ENCODE data around the gene SPPL2A. TPM values are rescaled to one million over a fixed set of nuclear protein-coding genes. Genes with fewer than 3 reads are reported as not detected.

SPPL2A gene
- total and polyA plus RNA-seq, 9 of the 15 experiments (the other 6 are each of a cell fraction or from before 2014, with no cell fraction given) = 9.8 to 66.1 (median 38.0) TPM

DNA sequence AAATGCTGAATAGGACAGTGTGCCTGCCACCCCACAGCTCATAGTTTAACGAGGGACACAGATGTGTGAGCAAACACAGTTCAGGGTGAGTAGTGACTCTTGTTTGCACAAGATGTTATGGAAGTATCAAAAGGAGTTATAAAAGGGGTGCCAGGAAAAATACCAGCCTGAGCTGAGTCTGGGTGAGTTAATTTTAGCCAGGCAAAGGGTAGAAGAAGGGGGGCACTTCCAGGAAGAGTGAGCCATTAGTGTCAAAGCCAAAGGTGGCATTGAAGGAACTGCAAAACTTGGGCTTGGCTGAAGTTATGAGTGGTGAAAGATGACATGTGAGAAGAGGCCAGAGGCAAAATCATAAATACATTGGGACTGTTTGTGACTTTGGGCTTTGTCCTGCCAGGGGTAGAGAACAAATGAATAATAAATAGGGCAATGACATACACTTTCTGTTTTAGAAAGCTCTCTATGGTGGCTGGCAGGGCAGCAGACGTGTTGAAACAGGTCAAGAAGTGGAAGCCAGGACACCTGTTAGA is 1.9 kb upstream of the SPPL2A start:
- H3K4me1 ChIP-seq (replicated peaks in 1 of 2; ENCODE audit: control insufficient read depth in 2 of 2, insufficient read depth in 2 of 2, low read length in 2 of 2) = peaks cover 8 to 14% of the 10 kb centered on the region in 2 experiments; a peak in 4 of 5 replicates
- H4K20me1 ChIP-seq (replicated peaks; ENCODE audit: control insufficient read depth, insufficient read depth, low read length) = no peaks in the 10 kb centered on the region
- peak overlapping the region; percentile 63 for H2AFZ ChIP-seq (ENCODE audit: low read depth, low read length)
- WGBS (ENCODE audit: insufficient coverage, low coverage, missing lambda C conversion rate) = 48% methylated on average over 2 of the region's 2 CpGs
- no peak overlapping the region for H3K27ac ChIP-seq (ENCODE audit: extremely low read depth, low read depth, low read length)
- FAIRE-seq (no peak), DNase-seq (ENCODE audit: extremely low read depth in 1 of 4, low spot score in 3 of 4) (no peak), ATAC-seq (no peak)
- peaks cover 26% of the 10 kb centered on the region for H3K79me2 ChIP-seq (ENCODE audit: control insufficient read depth, insufficient read depth, low read length)
- no peak overlapping the region for H3K9ac ChIP-seq (ENCODE audit: insufficient read depth in 1 of 2, low read depth in 2 of 2, low read length in 2 of 2)
- no TSS peak for BruUV-seq (replicated peaks)
- POLR2A ChIA-PET = interaction anchor here (1.0 kb wide), 1 partner anchor 12 kb away, joined by 3 read pairs; no protein-coding TSS in a partner anchor
- no peaks in the 10 kb centered on the region for H3K9me3 ChIP-seq (replicated peaks; ENCODE audit: control insufficient read depth, insufficient read depth, low read depth, low read length)
- no peaks in the 10 kb centered on the region for H3K9me1 ChIP-seq (ENCODE audit: control insufficient read depth, insufficient read depth, low read length)
- intact Hi-C loops (cut with micrococcal nuclease) = loop anchor here (10.0 kb wide), 1 partner anchor 117 kb away; no protein-coding TSS in a partner anchor
- in situ Hi-C loops (cut with MboI) = no loop called here
- CTCF ChIA-PET (ENCODE audit: low intra/inter-chr PET ratio) = no interaction called here
- H3K36me3 ChIP-seq (ENCODE audit: control insufficient read depth, insufficient read depth, low read length) = no peaks in the 10 kb centered on the region
- no peak overlapping the region for H3K4me2 ChIP-seq (ENCODE audit: insufficient read depth, low read length)
- no peak overlapping the region for H3K4me3 ChIP-seq
- no peaks in the 10 kb centered on the region for H3K27me3 ChIP-seq (ENCODE audit: control insufficient read depth in 2 of 2, insufficient read depth in 2 of 2, low read length in 2 of 2)
- TF ChIP-seq BMI1 (IDR thresholded peaks at IDR 0.05; ENCODE audit: low read length) = no peak
- no peak for TF ChIP-seq NCOR1 (IDR thresholded peaks at IDR 0.05)
- TF ChIP-seq, protein P1, sequence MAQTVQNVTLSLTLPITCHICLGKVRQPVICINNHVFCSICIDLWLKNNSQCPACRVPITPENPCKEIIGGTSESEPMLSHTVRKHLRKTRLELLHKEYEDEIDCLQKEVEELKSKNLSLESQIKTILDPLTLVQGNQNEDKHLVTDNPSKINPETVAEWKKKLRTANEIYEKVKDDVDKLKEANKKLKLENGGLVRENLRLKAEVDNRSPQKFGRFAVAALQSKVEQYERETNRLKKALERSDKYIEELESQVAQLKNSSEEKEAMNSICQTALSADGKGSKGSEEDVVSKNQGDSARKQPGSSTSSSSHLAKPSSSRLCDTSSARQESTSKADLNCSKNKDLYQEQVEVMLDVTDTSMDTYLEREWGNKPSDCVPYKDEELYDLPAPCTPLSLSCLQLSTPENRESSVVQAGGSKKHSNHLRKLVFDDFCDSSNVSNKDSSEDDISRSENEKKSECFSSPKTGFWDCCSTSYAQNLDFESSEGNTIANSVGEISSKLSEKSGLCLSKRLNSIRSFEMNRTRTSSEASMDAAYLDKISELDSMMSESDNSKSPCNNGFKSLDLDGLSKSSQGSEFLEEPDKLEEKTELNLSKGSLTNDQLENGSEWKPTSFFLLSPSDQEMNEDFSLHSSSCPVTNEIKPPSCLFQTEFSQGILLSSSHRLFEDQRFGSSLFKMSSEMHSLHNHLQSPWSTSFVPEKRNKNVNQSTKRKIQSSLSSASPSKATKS (CRISPR knock-in tag; IDR thresholded peaks at IDR 0.05) = no peak
- TF ChIP-seq, protein P2, sequence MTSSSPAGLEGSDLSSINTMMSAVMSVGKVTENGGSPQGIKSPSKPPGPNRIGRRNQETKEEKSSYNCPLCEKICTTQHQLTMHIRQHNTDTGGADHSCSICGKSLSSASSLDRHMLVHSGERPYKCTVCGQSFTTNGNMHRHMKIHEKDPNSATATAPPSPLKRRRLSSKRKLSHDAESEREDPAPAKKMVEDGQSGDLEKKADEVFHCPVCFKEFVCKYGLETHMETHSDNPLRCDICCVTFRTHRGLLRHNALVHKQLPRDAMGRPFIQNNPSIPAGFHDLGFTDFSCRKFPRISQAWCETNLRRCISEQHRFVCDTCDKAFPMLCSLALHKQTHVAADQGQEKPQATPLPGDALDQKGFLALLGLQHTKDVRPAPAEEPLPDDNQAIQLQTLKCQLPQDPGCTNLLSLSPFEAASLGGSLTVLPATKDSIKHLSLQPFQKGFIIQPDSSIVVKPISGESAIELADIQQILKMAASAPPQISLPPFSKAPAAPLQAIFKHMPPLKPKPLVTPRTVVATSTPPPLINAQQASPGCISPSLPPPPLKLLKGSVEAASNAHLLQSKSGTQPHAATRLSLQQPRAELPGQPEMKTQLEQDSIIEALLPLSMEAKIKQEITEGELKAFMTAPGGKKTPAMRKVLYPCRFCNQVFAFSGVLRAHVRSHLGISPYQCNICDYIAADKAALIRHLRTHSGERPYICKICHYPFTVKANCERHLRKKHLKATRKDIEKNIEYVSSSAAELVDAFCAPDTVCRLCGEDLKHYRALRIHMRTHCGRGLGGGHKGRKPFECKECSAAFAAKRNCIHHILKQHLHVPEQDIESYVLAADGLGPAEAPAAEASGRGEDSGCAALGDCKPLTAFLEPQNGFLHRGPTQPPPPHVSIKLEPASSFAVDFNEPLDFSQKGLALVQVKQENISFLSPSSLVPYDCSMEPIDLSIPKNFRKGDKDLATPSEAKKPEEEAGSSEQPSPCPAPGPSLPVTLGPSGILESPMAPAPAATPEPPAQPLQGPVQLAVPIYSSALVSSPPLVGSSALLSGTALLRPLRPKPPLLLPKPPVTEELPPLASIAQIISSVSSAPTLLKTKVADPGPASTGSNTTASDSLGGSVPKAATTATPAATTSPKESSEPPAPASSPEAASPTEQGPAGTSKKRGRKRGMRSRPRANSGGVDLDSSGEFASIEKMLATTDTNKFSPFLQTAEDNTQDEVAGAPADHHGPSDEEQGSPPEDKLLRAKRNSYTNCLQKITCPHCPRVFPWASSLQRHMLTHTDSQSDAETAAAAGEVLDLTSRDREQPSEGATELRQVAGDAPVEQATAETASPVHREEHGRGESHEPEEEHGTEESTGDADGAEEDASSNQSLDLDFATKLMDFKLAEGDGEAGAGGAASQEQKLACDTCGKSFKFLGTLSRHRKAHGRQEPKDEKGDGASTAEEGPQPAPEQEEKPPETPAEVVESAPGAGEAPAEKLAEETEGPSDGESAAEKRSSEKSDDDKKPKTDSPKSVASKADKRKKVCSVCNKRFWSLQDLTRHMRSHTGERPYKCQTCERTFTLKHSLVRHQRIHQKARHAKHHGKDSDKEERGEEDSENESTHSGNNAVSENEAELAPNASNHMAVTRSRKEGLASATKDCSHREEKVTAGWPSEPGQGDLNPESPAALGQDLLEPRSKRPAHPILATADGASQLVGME (CRISPR knock-in tag; IDR thresholded peaks at IDR 0.05) = no peak
- no peak for TF ChIP-seq KDM5B (IDR thresholded peaks at IDR 0.05; ENCODE audit: insufficient replicate concordance, low read depth, low read length)
- no peak for TF ChIP-seq TOE1 (IDR thresholded peaks at IDR 0.05; ENCODE audit: borderline replicate concordance)
- TF ChIP-seq TOE1 (CRISPR knock-in tag; IDR thresholded peaks at IDR 0.05; ENCODE audit: borderline replicate concordance, low read depth) = no peak
